ENCODE data around the gene CETN3.

DNA sequence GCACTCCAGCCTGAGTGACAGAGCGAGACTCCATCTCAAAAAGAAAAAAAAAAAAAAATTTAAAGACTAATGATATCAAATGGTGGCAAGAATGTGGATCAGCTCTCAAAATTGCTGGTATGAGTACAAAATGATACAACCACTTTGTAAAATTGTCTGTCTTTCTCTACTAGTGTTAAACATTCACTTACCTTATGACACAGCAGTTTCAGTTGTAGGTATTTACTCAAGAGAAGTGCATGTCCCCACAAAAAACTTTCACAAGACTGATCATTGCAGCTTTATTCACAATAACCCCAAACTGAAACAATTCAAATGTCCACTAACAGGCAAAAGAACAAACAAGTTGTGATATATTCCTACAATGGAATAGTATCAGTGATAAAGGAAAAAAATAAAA, 14.7 kb upstream of the CETN3 start:
- TF ChIP-seq TAF1 (IDR thresholded peaks at IDR 0.05; ENCODE audit: borderline replicate concordance, low read depth, low read length) (no peak), POLR2AphosphoS5 (IDR thresholded peaks at IDR 0.05; ENCODE audit: low read depth, low read length) (no peak), POLR2A (IDR thresholded peaks at IDR 0.05; ENCODE audit: low read depth, low read length) (no peak)

All from GM12892 (cell line).